Measurements from ENCODE around the gene ZMAT3.

ZMAT3 gene

DNA sequence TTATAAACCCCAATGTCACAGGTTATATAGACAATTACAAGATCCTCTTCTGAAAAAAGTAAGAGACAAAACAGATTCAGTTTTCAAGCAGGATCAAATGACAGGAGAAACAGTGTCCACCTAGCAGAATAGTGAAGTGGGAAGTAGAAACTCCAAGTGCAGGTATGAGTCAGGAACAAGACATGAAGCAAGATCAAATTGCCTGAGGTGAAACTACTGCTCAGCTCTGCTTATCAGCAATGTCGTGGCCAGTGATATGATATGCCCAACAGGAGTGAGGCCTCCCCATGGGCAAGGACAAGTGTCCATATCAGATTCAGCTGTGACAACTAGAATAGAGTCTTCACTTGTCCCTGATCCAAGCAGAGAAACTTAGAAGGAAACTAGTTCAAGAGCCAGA lies 100.0 kb downstream of the ZMAT3 start:
- no peak for DNase-seq (ENCODE audit: low read depth, low spot score)
- H3K4me3 ChIP-seq (ENCODE audit: low read depth, low read length) = no peak overlapping the region
- TF ChIP-seq, protein P1, sequence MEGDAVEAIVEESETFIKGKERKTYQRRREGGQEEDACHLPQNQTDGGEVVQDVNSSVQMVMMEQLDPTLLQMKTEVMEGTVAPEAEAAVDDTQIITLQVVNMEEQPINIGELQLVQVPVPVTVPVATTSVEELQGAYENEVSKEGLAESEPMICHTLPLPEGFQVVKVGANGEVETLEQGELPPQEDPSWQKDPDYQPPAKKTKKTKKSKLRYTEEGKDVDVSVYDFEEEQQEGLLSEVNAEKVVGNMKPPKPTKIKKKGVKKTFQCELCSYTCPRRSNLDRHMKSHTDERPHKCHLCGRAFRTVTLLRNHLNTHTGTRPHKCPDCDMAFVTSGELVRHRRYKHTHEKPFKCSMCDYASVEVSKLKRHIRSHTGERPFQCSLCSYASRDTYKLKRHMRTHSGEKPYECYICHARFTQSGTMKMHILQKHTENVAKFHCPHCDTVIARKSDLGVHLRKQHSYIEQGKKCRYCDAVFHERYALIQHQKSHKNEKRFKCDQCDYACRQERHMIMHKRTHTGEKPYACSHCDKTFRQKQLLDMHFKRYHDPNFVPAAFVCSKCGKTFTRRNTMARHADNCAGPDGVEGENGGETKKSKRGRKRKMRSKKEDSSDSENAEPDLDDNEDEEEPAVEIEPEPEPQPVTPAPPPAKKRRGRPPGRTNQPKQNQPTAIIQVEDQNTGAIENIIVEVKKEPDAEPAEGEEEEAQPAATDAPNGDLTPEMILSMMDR (IDR thresholded peaks at IDR 0.05; ENCODE audit: low read depth, low read length) = no peak
- in situ Hi-C loops (cut with HindIII; ENCODE audit: low sequenced_read_pairs) = no loop called here

- in situ Hi-C loops (cut with HindIII; ENCODE audit: low sequenced_read_pairs) = no loop called here
- no peak overlapping the region for H3K4me3 ChIP-seq (ENCODE audit: low read depth, low read length)
- DNase-seq (ENCODE audit: low read depth, low spot score) = no peak
- TF ChIP-seq, protein P1 (IDR thresholded peaks at IDR 0.05; ENCODE audit: low read depth, low read length) = no peak
Measured at GRCh38 chr3:178969004-178969700, 102.5 kb downstream of the ZMAT3 start.

Measured in astrocyte of the spinal cord (primary cell).